GM04503 (cell line): Measurements from ENCODE around the gene CLASRP.
"Not testable (repeated sequence)": the region's sequence is repeated elsewhere in the genome, so short reads cannot be mapped to it uniquely, and the experiment has no call there.

Source experiments
- DNase-seq: peaks from one replicate; pipeline ENCODE4 v3.0.0-alpha.2; 2012; ENCODE audit warnings: low read depth

Gene CLASRP

DNA sequence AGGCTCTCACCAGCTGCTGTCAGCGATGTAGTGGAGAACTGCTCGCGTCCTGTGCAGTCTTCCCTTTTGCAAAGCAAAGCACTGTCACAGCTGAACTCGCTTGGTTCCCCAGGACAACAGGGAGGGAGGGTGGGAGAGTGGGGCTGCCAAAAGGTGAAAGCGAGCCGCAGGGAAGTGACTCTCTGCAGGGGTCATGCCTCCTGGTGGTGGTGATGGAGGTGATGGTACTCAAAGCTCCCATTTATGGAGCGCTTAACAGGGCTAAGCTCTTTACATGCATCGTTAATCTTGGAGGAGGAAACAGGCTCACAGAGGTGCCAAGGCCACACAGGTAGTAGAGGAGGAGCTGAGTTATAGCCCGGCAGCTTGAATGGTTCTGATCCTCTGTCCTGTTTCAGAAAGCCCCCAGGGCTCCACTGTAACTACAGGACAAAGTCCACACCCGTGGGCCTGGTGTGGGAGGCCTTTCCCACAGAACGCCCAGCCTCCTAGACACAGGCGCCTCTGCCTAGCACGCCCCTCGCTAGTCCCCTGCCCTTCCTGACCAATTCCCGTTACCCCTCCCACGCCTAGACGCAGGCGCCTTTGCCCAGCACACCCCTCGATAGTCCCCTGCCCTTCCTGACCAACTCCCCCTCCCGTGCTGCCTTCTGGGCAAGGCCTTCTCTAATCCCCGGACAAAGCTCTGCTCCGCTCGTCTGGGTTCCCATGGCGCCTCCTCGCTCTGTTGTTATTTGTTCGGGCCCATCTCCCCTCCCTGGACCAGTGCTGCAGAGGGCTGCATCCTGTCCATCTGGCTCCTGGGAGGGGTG is 64.9 kb downstream of the CLASRP start:
- no peak for DNase-seq

DNA sequence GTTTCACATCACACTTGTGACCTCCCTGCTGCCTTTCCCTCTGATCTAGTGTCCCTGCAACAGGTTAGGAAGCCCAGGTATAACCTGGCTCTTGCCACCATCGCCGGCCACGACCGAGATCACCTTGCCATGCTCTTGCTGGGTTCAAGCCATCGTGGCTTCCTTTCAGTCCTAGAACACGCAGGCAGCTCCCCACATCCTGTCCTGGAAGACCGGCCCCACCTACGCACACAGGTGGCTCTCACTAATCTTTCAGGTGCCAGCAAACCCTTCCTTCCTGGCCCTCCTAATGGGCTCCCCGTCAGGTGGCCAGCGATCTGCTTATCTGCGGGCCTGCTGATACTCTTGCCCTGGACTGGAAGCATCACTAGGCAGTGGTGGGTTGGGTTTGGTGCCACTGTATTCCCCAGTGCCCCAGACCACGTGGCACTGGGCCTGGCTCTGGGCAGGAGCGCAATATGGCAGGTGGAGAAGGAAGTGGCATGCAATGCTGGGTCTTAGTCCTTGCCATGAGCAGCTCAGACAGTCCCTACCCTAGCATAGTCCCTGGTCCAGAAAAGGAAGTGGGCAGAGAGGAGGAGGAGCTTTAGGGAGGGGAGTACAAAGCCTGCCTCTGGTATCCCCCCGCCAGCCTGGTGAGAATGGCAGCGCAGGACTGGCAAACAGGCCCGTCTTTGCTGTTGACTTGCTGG is 66.0 kb downstream of the CLASRP start:
- no peak for DNase-seq

DNA sequence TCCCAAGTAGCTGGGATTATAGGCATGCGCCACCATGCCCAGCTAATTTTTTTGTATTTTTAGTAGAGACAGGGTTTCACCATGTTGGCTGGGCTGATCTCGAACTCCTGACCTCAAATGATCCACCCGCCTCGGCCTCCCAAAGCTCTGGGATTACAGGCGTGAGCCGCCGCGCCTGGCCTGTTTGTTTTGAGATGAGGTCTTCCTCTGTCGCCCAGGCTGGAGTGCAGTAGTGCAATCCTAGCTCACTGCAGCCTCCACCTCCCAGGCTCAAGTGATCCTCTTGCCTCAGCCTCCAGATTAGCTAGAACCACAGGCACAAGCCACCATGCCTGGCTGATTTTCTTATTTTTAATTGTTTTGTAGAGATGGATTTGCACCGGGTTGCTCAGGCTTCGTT is 67.5 kb downstream of the CLASRP start:
- not testable (repeated sequence) for DNase-seq

DNA sequence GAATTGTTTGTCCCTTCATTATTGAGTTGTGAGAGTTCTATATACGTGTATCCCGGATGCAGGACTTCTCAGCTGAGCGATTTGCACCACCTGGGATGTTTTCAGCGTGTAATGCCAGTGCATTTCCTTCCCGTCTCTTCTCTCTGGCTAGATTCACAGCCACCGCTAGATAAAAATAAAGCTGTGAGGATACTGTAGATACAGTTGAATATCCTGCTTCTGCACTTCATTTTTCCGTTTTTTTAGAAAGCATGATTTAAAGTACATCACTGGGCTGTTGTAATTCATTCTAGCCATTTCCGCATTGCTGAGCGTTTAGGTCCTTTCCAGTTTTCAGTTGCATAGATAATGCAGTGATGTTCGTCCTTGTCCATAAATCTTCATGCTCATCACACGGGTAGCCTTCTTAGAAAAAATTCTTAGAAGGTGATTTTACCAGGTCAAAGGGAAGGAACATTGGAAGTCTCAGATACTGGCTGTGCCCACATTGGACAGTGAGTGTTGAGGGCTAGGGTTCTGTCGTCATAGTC is 68.8 kb downstream of the CLASRP start:
- no peak for DNase-seq

DNA sequence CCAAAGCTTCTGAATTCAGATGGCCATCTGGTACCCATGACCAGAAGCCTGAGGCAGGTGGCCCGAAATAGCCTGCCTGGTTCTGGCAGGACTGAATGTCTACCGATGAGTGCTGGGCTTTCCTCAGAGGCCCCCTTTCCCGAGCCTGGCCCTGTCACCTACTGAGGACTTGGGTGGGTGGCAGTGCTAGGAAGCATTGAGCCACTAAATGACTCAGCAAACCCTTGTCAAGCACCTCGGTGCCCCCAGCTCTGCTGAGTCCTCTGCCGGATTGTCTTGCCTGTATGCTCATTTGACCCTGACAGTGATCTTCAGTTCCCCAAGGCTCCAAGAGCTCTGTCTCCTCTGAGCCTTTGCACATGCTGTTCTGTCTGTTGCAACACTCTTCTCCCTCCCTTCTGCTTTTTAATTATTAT is 72.0 kb downstream of the CLASRP start:
- DNase-seq: no peak

DNA sequence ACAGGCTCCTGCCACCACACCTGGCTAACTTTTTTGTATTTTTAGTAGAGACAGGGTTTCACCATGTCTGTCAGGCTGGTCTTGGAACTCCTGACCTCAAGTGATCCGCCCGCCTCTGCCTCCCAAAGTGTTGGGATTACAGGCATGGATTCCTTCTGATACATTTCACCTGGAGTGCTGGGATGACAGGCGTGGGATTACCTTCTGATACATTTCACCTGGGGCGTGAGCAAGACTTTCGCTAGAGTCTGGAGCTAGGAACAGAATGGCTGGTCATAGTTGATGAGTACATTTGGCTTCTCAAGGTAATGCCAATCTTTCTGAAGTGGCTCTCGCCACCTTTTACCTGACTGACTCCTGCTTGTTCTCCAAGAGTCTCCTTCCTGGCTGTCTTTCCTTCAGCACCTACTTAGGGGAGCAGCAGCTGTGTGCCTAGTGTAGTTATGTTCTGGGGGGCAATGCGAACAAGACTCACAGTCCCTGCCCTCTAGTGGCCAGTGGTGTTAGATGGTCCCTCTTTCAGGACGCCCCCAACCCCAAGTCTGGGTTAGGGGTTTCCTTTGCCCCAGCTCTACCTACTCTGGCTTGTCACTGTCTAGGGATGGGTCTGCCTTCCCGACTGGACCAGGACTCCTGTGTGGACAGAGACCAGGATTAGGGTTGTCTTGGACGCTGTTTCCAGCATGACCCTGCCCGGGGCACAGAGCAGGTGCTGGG is 73.4 kb downstream of the CLASRP start:
- no peak for DNase-seq

DNA sequence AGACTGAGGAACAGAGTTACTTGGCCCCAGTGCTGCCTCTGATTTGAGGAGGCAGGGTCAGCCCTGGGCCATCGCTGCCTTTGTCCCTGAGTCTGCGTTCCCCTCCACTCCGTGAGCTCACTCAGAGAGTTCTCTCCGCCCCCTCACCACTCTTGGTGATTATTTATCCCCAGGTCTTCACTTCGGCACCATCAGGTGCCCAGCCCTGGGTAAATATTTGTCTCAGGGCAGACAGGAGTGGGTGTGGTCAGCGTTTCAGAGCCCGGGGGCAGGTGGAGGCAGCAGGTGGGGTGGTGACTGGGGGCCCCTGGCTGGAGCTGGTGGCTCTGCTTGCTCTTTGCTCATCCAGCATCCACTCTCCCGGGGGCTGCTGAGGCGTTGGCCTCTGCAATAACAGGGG is 74.8 kb downstream of the CLASRP start:
- DNase-seq: no peak

DNA sequence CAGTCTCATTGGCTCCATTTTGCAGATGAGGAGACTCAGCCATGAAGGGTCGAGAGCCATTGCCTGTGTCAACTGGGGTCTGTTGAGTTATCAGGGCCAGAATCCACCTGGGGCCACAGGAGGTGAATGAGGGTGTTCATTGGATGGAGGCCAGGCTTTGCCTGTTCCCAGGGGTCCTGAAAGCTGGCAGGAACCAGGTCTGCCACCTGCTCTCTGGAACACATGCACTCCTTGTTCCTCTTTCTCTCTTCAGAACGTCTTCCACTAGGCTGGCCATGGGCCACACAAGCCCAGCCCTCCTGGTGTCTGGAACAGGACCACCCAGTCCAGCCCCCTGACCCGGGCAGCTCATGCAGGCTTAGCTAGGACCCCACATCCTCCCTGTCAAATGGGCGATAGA is 75.3 kb downstream of the CLASRP start:
- DNase-seq: no peak

DNA sequence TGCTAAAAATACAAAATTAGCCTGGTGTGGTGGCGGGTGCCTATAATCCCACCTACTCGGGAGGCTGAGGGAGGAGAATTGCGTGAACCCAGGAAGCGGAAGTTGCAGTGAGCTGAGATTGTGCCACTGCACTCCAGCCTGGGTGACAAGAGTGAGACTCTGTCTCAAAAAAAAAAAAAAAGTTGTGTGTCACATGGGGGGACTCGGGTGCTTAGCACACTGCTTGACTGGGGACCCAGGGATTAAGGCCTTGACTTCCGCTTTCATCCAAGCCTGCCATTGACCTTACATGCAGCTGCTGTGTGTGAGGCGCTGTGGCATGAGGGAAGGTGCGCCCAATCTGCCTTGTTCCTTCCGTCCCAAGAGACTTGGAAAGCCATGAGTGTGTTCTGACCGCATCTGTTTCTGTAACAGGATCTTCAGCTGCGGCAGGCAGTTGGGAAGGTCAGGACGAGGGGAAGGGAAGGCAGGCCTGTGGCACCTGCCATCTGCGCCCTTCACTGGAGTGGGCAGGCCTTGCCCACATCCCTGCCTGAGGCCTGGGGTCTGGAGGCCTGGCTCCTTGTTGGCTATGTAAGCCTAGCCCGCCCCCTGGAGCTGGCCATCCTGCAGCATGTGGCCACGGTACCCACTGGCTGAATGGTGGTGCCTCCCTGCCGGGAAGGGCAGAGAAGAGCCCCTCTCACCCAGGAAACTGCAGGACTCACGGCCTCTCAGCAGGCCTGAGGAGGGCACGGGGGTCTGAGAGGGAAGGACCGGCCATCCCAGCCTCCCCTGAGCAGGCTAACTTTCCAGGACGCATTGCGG is 77.2 kb downstream of the CLASRP start:
- DNase-seq: no peak

DNA sequence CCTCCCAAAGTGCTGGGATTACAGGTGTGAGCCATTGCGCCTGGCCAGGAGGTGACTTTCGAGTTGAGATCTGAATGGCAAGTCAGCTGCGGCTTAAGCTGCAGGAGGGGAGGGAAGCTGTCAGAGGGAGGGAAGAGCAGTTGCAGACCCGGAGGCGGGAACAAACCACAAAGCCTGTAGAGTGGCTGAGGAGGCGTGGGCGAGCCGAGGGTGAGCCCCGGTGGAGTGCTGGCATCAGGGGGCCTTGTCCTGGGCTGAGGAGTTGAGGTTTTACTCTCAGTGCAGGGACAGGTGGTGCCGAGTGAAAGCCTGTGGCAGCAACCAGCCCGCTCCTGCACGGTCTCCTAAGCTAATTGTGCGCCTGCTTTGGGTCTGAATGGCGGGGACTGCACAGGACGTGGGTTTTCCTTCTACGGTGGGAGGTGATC is 78.3 kb downstream of the CLASRP start:
- DNase-seq: no peak

DNA sequence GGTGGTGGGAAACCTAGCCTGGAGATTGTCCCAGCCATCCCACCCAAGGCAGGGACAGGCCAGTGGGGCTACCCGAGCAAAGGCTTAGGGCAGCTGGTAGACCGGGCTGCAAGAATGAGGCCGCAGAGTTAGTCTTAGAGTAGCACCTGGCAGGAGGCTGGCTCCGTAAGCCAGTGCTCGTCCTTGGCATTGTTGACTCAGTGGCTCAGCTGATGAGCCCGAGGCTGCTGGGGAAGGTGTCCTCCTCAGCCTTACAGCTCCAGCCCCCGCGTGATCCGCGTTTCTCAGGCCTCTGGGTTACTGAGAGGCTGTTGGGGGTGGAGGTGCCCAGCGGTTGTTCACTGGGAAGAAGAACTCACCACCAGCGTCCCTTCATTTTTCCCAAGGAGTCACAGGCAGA is 78.8 kb downstream of the CLASRP start:
- no peak for DNase-seq

DNA sequence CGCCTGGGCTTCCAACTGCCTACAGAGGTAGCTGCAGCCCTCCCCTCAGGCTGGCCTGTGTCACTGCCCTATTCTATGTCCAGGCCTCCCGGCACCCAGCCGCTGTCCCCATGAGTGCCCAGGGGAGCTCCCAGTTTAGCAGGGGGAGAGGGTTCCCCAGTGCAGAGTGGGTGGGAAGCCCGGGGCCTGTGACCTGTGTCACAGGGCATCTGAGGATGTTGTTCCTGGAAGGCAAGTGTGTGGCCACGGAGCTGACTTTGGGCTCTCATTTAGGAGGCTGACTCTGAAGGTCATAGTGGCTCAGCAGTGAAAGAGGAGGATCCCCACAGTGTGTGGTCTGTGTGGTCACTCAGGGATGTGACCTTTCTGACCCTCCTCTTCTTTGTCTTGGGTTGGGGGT is 79.3 kb downstream of the CLASRP start:
- DNase-seq: no peak

DNA sequence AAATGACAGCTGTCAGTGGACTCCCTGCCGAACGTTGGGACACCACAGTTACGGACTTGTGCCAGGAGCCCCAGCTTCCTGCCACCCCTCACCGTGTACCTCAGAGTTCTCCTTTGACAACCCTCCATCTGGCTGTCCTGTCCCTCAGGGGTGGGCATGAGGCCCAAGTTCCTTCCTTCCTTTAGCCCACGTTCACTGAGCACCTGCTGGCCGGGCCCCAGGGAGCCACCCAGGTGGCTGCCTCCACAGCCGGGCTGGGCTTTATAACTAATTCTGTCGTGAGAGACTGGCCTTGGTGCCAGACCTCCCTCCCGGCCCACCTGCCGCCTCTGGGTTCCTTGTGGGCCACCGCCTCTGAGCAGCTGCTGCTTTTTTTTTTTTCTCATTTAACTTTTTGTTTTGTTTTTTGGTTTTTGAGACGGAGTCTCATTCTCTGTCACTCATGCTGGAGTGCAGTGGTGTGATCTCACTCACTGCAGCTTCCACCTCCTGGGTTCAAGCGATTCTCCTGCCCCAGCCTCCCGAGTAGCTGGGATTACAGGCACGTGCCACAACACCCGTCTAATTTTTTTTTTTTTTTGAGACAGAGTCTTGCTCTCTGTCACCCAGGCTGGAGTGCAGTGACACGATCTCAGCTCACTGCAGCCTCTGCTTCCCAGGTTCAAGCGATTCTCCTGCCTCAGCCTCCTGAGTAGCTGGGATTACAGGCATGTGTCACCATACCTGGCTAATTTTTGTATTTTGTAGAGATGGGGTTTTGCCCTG is 79.9 kb downstream of the CLASRP start:
- not testable (repeated sequence) for DNase-seq

DNA sequence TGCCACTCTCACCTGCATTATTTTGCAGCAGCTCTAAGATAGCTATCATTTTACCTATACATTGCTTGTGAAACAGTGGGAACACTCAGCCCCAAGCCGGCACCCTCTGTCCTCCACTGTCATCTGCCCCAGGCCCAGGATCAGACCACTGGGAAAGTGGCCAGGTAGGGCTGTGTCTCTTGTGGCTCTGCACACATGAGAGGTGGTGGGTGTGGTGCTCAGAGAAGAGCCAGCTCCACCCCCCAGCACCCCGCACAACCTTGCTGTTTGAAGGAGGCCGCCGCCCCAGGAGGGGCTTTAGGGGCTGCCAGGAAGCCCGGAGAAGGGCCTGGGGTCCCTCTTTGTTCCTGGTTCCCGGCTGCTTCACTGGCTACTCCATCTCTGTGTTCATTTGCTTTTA is 80.7 kb downstream of the CLASRP start:
- DNase-seq: no peak
